GM12875 (cell line): ENCODE measurements around the gene USP40.

Experiments
- H3K4me3 ChIP-seq: one replicate; pipeline ENCODE4 v1.5.1; 2011; ENCODE audit warnings: low read depth, low read length, control low read depth
- TF ChIP-seq, protein P1 (sequence below): IDR thresholded peaks from 2 replicates; pipeline ENCODE4 v1.5.1; 2011; ENCODE audit warnings: low read depth, mild to moderate bottlenecking, control low read depth, inconsistent platforms, low read length, moderate library complexity, borderline replicate concordance; ENCODE audit not compliant: insufficient read depth

USP40 gene, protein sequence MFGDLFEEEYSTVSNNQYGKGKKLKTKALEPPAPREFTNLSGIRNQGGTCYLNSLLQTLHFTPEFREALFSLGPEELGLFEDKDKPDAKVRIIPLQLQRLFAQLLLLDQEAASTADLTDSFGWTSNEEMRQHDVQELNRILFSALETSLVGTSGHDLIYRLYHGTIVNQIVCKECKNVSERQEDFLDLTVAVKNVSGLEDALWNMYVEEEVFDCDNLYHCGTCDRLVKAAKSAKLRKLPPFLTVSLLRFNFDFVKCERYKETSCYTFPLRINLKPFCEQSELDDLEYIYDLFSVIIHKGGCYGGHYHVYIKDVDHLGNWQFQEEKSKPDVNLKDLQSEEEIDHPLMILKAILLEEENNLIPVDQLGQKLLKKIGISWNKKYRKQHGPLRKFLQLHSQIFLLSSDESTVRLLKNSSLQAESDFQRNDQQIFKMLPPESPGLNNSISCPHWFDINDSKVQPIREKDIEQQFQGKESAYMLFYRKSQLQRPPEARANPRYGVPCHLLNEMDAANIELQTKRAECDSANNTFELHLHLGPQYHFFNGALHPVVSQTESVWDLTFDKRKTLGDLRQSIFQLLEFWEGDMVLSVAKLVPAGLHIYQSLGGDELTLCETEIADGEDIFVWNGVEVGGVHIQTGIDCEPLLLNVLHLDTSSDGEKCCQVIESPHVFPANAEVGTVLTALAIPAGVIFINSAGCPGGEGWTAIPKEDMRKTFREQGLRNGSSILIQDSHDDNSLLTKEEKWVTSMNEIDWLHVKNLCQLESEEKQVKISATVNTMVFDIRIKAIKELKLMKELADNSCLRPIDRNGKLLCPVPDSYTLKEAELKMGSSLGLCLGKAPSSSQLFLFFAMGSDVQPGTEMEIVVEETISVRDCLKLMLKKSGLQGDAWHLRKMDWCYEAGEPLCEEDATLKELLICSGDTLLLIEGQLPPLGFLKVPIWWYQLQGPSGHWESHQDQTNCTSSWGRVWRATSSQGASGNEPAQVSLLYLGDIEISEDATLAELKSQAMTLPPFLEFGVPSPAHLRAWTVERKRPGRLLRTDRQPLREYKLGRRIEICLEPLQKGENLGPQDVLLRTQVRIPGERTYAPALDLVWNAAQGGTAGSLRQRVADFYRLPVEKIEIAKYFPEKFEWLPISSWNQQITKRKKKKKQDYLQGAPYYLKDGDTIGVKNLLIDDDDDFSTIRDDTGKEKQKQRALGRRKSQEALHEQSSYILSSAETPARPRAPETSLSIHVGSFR

DNA sequence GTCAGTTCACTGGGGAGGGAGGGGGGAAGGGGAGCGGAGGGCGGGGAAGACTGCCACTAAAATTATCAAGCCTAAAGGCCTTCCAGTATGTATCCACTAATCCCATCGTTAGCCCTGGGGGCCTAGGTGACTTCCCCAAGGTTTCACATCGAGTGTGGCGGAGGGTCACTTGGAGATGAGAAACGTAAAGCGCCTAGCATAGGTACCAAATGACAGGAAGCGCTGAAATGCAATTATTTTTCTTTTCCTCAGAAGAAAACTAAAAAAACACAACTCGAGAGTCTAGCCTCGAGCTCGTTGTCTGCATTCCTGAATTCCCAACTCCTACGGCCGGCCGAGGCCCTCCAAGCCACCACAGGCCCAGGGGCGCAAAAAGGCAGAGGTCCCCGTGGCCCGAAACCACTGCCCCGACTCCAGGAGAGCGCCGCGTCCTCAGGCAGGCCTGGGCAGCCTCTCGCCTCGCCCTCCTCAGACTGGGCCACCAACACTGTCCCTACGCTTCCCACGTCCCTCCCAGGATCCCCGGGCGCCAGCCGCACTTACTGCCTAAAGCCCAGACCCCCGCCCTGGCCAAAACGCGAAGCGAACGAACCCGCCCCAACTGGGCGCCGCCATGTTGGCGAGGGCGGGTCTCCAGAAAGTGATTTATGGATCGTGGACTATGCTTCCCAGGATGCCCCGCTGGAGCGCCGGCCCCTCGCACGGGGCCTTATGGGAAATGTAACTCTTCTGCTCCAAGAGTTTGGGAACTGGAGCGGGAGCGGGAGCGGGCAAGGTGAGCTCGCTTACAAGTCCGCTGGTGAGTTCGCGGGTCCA is at the start of gene USP40:
Gene USP40, minus strand, starts transcription at position 642 of the 816 bp plus-strand sequence. CDS start 1,228 bp downstream, outside the sequence.
- peak within 1 kb of the TSS; percentile 87 for H3K4me3 ChIP-seq
- TF ChIP-seq, protein P1, sequence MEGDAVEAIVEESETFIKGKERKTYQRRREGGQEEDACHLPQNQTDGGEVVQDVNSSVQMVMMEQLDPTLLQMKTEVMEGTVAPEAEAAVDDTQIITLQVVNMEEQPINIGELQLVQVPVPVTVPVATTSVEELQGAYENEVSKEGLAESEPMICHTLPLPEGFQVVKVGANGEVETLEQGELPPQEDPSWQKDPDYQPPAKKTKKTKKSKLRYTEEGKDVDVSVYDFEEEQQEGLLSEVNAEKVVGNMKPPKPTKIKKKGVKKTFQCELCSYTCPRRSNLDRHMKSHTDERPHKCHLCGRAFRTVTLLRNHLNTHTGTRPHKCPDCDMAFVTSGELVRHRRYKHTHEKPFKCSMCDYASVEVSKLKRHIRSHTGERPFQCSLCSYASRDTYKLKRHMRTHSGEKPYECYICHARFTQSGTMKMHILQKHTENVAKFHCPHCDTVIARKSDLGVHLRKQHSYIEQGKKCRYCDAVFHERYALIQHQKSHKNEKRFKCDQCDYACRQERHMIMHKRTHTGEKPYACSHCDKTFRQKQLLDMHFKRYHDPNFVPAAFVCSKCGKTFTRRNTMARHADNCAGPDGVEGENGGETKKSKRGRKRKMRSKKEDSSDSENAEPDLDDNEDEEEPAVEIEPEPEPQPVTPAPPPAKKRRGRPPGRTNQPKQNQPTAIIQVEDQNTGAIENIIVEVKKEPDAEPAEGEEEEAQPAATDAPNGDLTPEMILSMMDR, result no peak

DNA sequence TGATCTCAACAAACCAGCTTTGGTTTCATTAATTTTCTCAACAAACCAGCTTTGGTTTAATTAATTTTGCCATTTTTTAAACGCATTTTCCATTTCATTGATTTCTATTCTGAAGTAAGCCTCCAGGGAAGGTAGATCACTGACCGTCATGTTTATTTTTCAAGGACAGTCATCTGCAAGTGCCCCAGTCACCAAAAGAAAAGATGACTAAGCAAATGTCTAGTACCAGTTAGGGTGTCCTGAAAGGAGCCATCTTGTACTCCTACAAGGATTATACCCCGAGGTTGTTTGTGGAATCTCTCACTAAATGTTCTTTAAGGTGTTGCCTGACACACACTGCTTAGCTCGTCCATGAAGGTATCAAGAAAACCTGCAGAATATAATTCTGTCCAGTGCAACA is 44.7 kb upstream of the USP40 start:
- H3K4me3 ChIP-seq, result no peak overlapping the region
- TF ChIP-seq, protein P1, result no peak

DNA sequence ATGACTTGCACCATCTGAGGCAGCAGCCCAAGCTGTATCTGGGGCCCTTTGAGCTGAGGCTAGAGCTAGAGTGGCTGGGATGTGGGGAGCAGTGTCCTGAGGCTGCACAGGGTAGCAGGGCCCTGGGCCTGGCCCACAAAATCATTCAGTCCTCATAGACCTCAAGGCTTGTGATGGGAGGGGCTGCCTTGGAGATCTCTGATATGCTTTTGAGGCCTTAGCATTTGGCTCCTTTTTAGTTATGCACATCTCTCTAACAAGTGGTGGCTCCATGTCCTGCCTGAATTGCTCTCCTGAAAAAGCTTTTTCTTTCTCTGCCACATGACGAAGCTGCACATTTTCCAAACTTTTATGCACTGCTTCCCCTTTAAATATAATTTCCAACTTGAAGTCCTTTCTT is 39.1 kb upstream of the USP40 start:
- TF ChIP-seq, protein P1, result no peak
- no peak overlapping the region for H3K4me3 ChIP-seq

DNA sequence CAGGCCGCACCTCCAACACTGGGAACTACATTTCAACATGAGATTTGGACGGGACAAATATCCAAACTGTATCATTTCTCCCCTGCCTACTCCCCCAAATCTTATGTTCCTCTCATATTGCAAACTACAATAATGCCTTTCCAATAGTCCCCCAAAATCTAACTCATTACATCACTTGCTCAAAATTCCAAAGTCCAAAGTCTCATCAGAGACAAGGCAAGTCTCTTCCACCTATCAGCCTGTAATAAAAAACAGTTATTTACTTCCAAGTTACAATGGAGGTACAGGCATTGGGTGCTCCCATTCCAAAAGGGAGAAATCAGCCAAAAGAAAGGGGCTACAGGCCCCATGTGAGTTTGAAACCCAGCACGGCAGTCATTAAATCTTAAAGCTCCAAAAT is 38.2 kb upstream of the USP40 start:
- no peak overlapping the region for H3K4me3 ChIP-seq
- TF ChIP-seq, protein P1, result no peak

DNA sequence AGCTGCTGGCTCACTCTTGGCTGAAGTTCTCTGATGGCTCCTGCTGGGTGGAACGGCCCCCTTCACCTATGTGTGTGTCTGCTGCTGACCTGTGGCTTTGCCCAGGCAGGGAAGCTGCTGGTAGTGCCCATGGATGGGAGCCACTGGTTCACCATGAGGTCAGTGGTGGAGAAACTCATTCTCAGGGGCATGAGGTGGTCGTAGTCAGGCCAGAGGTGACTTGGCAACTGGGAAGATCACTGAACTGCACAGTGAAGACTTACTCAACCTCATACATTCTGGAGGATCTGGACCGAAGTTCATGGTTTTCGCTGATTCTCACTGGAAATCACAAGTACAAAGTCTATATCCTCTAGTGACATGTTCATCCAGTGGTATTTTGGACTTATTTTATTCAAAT is 36.9 kb upstream of the USP40 start:
- H3K4me3 ChIP-seq, result no peak overlapping the region

More for the DNA sequence above, 36.9 kb upstream of the USP40 start:
- TF ChIP-seq, protein P1, result no peak
